B cell (primary cell): Measurements from ENCODE around the gene TCF7. TPM values are rescaled to one million over a fixed set of nuclear protein-coding genes. Genes with fewer than 3 reads are reported as not detected.

Source experiments
- ATAC-seq: fragments of 200-7000 bp; cut with Tn5 transposase; one replicate; pipeline ENCODE4 v1.10.0; 2021; ENCODE audit warnings: low read depth, mild to moderate bottlenecking, moderate number of reproducible peaks, moderate library complexity
- CTCF ChIA-PET: fragments of 350-600 bp; sonication (Branson Sonifier 250); formaldehyde crosslinking; loops from one replicate; lab custom pipeline; 2021; ENCODE audit warnings: antibody characterized with exemption, inconsistent platforms; lab: Charles Lee
- POLR2A ChIA-PET: fragments of 350-600 bp; sonication (Branson Sonifier 250); formaldehyde crosslinking; loops from one replicate; lab custom pipeline; 2021; ENCODE audit warnings: antibody characterized with exemption; lab: Charles Lee
- DNase-seq: peaks from one replicate; pipeline ENCODE4 v3.0.0; 2013
- H2AFZ ChIP-seq: 2 replicates; pipeline ENCODE4 v1.6.1; 2012; ENCODE audit warnings: mild to moderate bottlenecking, low read depth, low read length; ENCODE audit not compliant: insufficient read depth, poor library complexity, severe bottlenecking
- H3K27ac ChIP-seq, 2 donors: 1 replicate in 1 of 2; 2 replicates in 1 of 2; pipeline ENCODE4 v1.5.1; 2012 to 2013; ENCODE audit warnings: low read length in 2 of 2, mild to moderate bottlenecking in 2 of 2, moderate library complexity in 1 of 2
- H3K27me3 ChIP-seq, 4 experiments: fragments of 200-600 bp in 1 of 4; sonication (generic) in 1 of 4; replicated peaks in 1 of 4; 1 replicate in 2 of 4; 2 replicates in 2 of 4; pipeline versions ENCODE4 v1.6.1 to v1.7.0; 2013 to 2016; ENCODE audit warnings: low read length in 3 of 4, mild to moderate bottlenecking in 2 of 4, mixed read lengths in 1 of 4, moderate library complexity in 1 of 4; ENCODE audit not compliant: insufficient read depth in 4 of 4, control insufficient read depth in 3 of 4; ENCODE audit errors: control extremely low read depth in 1 of 4
- H3K36me3 ChIP-seq, 2 experiments: replicated peaks in 1 of 2; 1 replicate in 1 of 2; 2 replicates in 1 of 2; pipeline versions ENCODE4 v1.6.1 to v1.7.1; 2013; ENCODE audit warnings: low read length in 1 of 2; ENCODE audit not compliant: insufficient read depth in 2 of 2, control insufficient read depth in 1 of 2; ENCODE audit errors: control extremely low read depth in 1 of 2, extremely low read depth in 1 of 2
- H3K4me1 ChIP-seq, 2 donors: fragments of 200-600 bp in 1 of 2; sonication (generic) in 1 of 2; 1 replicate in 1 of 2; 2 replicates in 1 of 2; pipeline versions ENCODE4 v1.5.1 to v1.6.1; 2013 to 2017; ENCODE audit warnings: low read length in 2 of 2; ENCODE audit not compliant: control insufficient read depth in 2 of 2, insufficient read depth in 2 of 2
- H3K4me2 ChIP-seq: replicated peaks from 2 replicates; pipeline ENCODE3; 2012; ENCODE audit warnings: mild to moderate bottlenecking, low read depth, low read length; ENCODE audit not compliant: poor library complexity, severe bottlenecking
- H3K4me3 ChIP-seq, 5 experiments: fragments of 200-600 bp in 1 of 5; sonication (generic) in 1 of 5; 1 replicate in 3 of 5; 2 replicates in 2 of 5; pipeline versions ENCODE4 v1.5.1 to v1.7.0; 2011 to 2016; ENCODE audit warnings: low read length in 4 of 5, mild to moderate bottlenecking in 4 of 5, low read depth in 2 of 5, control low read depth in 1 of 5, moderate library complexity in 1 of 5; ENCODE audit not compliant: insufficient read depth in 1 of 5; ENCODE audit errors: control extremely low read depth in 1 of 5, extremely low read depth in 1 of 5
- H3K79me2 ChIP-seq: fragments of 200-600 bp; sonication (generic); one replicate; pipeline ENCODE4 v1.6.0; 2016; ENCODE audit warnings: low read length; ENCODE audit not compliant: control insufficient read depth, insufficient read depth
- H3K9ac ChIP-seq: fragments of 200-600 bp; sonication (generic); 2 replicates; pipeline ENCODE4 v1.6.1; 2017; ENCODE audit warnings: mild to moderate bottlenecking, low read length, moderate library complexity
- H3K9me3 ChIP-seq, 3 donors: one replicate each; pipeline versions ENCODE4 v1.6.1 to v1.7.1; 2013; ENCODE audit warnings: low read length in 2 of 3; ENCODE audit not compliant: control insufficient read depth in 2 of 3, insufficient read depth in 1 of 3; ENCODE audit errors: control extremely low read depth in 1 of 3
- H4K20me1 ChIP-seq: 2 replicates; pipeline ENCODE4 v1.6.0; 2012; ENCODE audit warnings: mild to moderate bottlenecking, low read length; ENCODE audit not compliant: insufficient read depth, control insufficient read depth, poor library complexity, severe bottlenecking
- H3K27ac Mint-ChIP-seq: one replicate; pipeline ENCODE4 v1.8.0; 2021; ENCODE audit warnings: mixed read lengths
- H3K27me3 Mint-ChIP-seq: one replicate; pipeline ENCODE4 v1.8.0; 2021; ENCODE audit warnings: mixed read lengths
- H3K4me1 Mint-ChIP-seq: one replicate; pipeline ENCODE4 v1.8.0; 2021; ENCODE audit warnings: mixed read lengths
- H3K4me3 Mint-ChIP-seq: one replicate; pipeline ENCODE4 v1.8.0; 2021; ENCODE audit warnings: mixed read lengths
- H3K9me3 Mint-ChIP-seq: one replicate; pipeline ENCODE4 v1.8.0; 2022; ENCODE audit warnings: mixed read lengths; ENCODE audit not compliant: insufficient read depth
- EZH2 ChIP-seq: IDR thresholded peaks from 2 replicates; pipeline ENCODE4 v1.6.1; 2012; ENCODE audit warnings: borderline replicate concordance, low read depth, mild to moderate bottlenecking, moderate library complexity, low read length; ENCODE audit not compliant: insufficient read depth, poor library complexity, severe bottlenecking
- WGBS: methylation state at CpG from one replicate; pipeline ENCODE4 v1.1.5; 2013; ENCODE audit warnings: missing lambda C conversion rate; ENCODE audit not compliant: insufficient coverage; 5-methylcytosine and 5-hydroxymethylcytosine counted together
- intact Hi-C: fragments of 100-400 bp; cut with micrococcal nuclease; formaldehyde crosslinking; loops from one replicate; pipeline ENCODE4 v1.10.0; 2022
- polyA plus RNA-seq: library from polyadenylated mRNA; depleted of rRNA; stranded (reverse); fragments of >200 nt; gene quantifications from 2 replicates; pipeline ENCODE4 v1.2.3, GENCODE V29; 2012
- total RNA-seq, 2 donors: library from RNA; stranded (reverse); fragments of 120-200 nt in 1 of 2; gene quantifications; 1 replicate in 1 of 2; 2 replicates in 1 of 2; pipeline versions ENCODE4 v1.2.3 to v1.2.4, GENCODE V29; 2013 to 2022
- TF ChIP-seq, protein P1 (sequence below): fragments of 200-600 bp; IDR thresholded peaks from one replicate; pipeline ENCODE4 v1.8.0; 2022; ENCODE audit warnings: antibody characterized with exemption, mild to moderate bottlenecking

Gene TCF7
- total and polyA plus RNA-seq, 2 donors (not counting 1 experiment from before 2014, with no cell fraction given), result 26.8 to 61.1 TPM

DNA sequence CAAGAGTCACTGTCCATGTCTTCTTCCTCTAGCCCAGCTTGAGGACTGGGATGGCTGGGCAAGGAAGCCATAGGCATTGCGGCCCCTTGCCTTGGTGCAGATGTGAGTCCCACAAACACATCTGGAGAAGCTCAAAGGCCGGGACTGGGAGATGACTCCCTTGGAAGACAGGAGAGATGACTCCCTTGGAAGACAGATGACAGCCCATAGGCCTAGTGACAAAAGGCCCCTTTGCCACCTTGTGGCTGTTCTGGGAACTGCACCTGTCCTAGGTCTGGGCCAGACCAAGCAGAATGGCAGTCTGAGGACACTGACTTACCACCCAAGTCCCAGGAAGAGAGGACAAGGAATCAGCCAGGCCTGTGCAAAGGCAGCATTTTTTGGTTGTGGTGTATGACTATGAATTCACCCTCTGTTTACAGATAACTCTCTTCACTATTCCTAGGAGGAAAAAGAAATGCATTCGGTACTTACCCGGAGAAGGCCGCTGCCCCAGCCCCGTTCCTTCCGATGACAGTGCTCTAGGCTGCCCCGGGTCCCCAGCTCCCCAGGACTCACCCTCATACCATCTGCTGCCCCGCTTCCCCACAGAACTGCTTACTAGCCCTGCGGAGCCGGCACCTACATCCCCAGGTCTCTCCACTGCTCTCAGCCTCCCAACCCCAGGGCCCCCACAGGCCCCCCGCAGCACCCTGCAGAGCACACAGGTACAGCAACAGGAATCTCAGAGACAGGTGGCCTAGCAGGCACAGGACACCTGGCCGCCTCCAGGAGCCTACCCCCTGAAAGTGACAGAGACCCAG is 31.5 kb downstream of the TCF7 start:
- no peak overlapping the region for H3K9ac ChIP-seq
- no peak overlapping the region for H3K27ac ChIP-seq
- intact Hi-C loops, result loop anchor here (1.0 to 10.0 kb wide), 3 partner anchors 44 to 1031 kb away; no protein-coding TSS in a partner anchor
- POLR2A ChIA-PET, result interaction anchor here (0.6 kb wide), 1 partner anchor 1620 kb away, joined by 3 read pairs; no protein-coding TSS in a partner anchor
- TF ChIP-seq EZH2, result no peak
- TF ChIP-seq, protein P1, sequence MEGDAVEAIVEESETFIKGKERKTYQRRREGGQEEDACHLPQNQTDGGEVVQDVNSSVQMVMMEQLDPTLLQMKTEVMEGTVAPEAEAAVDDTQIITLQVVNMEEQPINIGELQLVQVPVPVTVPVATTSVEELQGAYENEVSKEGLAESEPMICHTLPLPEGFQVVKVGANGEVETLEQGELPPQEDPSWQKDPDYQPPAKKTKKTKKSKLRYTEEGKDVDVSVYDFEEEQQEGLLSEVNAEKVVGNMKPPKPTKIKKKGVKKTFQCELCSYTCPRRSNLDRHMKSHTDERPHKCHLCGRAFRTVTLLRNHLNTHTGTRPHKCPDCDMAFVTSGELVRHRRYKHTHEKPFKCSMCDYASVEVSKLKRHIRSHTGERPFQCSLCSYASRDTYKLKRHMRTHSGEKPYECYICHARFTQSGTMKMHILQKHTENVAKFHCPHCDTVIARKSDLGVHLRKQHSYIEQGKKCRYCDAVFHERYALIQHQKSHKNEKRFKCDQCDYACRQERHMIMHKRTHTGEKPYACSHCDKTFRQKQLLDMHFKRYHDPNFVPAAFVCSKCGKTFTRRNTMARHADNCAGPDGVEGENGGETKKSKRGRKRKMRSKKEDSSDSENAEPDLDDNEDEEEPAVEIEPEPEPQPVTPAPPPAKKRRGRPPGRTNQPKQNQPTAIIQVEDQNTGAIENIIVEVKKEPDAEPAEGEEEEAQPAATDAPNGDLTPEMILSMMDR, result peak; percentile 96
- H3K36me3 ChIP-seq, result peaks cover 5 to 74% of the 10 kb centered on the region in 2 experiments
- H3K4me2 ChIP-seq, result no peak overlapping the region
- H4K20me1 ChIP-seq, result peaks cover 73% of the 10 kb centered on the region
- no peaks in the 10 kb centered on the region for H3K27me3 ChIP-seq
- ATAC-seq (peak; percentile 89), DNase-seq (peak; percentile 85)
- no peaks in the 10 kb centered on the region for H3K4me1 ChIP-seq
- Mint-ChIP-seq H3K4me1 (peaks cover 7% of the 10 kb centered on the region), H3K27ac (peak overlapping the region; percentile 11), H3K27me3 (no peaks in the 10 kb centered on the region), H3K9me3 (no peaks in the 10 kb centered on the region), H3K4me3 (no peak overlapping the region)
- H3K4me3 ChIP-seq, result no peak overlapping the region
- CTCF ChIA-PET, result interaction anchor here (0.5 to 25.7 kb wide), 15 partner anchors 7 to 106 kb away, joined by 3 to 644 read pairs (median 3); no protein-coding TSS in a partner anchor
- no peak overlapping the region for H2AFZ ChIP-seq
- no peaks in the 10 kb centered on the region for H3K9me3 ChIP-seq
- peaks cover 31% of the 10 kb centered on the region for H3K79me2 ChIP-seq
- WGBS, result 87% methylated on average over 10 of the region's 13 CpGs
